Calu3 (cell line): ENCODE data around the gene RBM18. TPM values are rescaled to one million over a fixed set of nuclear protein-coding genes. Genes with fewer than 3 reads are reported as not detected.

Source experiments
- BruUV-seq: library from RNA; stranded (reverse); fragments of 400-500 nt; replicated peaks from 2 replicates; lab custom pipeline; 2021; lab: Mats Ljungman, UMichigan
- CTCF ChIA-PET: fragments of 300-600 bp; sonication (Branson Sonifier 250); formaldehyde crosslinking; loops from one replicate; lab custom pipeline; 2022; ENCODE audit warnings: antibody characterized with exemption; lab: Charles Lee
- DNase-seq: peaks from one replicate; pipeline ENCODE4 v3.0.0; 2022
- H3K27ac Mint-ChIP-seq: one replicate; pipeline ENCODE4 v1.8.0; 2022; ENCODE audit warnings: mixed read lengths; ENCODE audit not compliant: unreplicated experiment
- H3K27me3 Mint-ChIP-seq: one replicate; pipeline ENCODE4 v1.8.0; 2022; ENCODE audit warnings: mixed read lengths; ENCODE audit not compliant: unreplicated experiment
- H3K36me3 Mint-ChIP-seq: one replicate; pipeline ENCODE4 v1.8.0; 2022; ENCODE audit warnings: mild to moderate bottlenecking, moderate library complexity, mixed read lengths; ENCODE audit not compliant: insufficient read depth, unreplicated experiment
- H3K4me1 Mint-ChIP-seq: one replicate; pipeline ENCODE4 v1.8.0; 2022; ENCODE audit warnings: mild to moderate bottlenecking, low read depth, mixed read lengths; ENCODE audit not compliant: unreplicated experiment
- H3K4me3 Mint-ChIP-seq: one replicate; pipeline ENCODE4 v1.8.0; 2022; ENCODE audit warnings: mild to moderate bottlenecking, low read depth, moderate library complexity, mixed read lengths; ENCODE audit not compliant: unreplicated experiment
- H3K9me3 Mint-ChIP-seq: one replicate; pipeline ENCODE4 v1.8.0; 2022; ENCODE audit warnings: low read depth, mixed read lengths; ENCODE audit not compliant: unreplicated experiment
- intact Hi-C: fragments of 100-400 bp; cut with micrococcal nuclease; formaldehyde crosslinking; loops from one replicate; pipeline ENCODE4 v1.10.0; 2022; ENCODE audit not compliant: unreplicated experiment
- total RNA-seq: library from RNA; stranded (reverse); gene quantifications from 2 replicates; pipeline ENCODE4 v1.2.3, GENCODE V29; 2022
- TF ChIP-seq, protein P1 (sequence below): fragments of 200-600 bp; IDR thresholded peaks from one replicate; pipeline ENCODE4 v1.8.0; 2022; ENCODE audit warnings: antibody characterized with exemption; ENCODE audit not compliant: unreplicated experiment

RBM18 gene
- total RNA-seq, 1 experiment from 2014 or later: 13.1 TPM

GRCh38 chr9:122281368-122281767 lies 16.7 kb upstream of the RBM18 start:
- Mint-ChIP-seq H3K27me3 (no peaks in the 10 kb centered on the region), H3K36me3 (peaks cover 13% of the 10 kb centered on the region), H3K27ac (no peak overlapping the region), H3K4me3 (no peak overlapping the region), H3K4me1 (no peaks in the 10 kb centered on the region), H3K9me3 (no peaks in the 10 kb centered on the region)
- no TSS peak for BruUV-seq
- TF ChIP-seq, protein P1, sequence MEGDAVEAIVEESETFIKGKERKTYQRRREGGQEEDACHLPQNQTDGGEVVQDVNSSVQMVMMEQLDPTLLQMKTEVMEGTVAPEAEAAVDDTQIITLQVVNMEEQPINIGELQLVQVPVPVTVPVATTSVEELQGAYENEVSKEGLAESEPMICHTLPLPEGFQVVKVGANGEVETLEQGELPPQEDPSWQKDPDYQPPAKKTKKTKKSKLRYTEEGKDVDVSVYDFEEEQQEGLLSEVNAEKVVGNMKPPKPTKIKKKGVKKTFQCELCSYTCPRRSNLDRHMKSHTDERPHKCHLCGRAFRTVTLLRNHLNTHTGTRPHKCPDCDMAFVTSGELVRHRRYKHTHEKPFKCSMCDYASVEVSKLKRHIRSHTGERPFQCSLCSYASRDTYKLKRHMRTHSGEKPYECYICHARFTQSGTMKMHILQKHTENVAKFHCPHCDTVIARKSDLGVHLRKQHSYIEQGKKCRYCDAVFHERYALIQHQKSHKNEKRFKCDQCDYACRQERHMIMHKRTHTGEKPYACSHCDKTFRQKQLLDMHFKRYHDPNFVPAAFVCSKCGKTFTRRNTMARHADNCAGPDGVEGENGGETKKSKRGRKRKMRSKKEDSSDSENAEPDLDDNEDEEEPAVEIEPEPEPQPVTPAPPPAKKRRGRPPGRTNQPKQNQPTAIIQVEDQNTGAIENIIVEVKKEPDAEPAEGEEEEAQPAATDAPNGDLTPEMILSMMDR: no peak
- CTCF ChIA-PET: no interaction called here
- DNase-seq: no peak
- intact Hi-C loops: no loop called here

DNA sequence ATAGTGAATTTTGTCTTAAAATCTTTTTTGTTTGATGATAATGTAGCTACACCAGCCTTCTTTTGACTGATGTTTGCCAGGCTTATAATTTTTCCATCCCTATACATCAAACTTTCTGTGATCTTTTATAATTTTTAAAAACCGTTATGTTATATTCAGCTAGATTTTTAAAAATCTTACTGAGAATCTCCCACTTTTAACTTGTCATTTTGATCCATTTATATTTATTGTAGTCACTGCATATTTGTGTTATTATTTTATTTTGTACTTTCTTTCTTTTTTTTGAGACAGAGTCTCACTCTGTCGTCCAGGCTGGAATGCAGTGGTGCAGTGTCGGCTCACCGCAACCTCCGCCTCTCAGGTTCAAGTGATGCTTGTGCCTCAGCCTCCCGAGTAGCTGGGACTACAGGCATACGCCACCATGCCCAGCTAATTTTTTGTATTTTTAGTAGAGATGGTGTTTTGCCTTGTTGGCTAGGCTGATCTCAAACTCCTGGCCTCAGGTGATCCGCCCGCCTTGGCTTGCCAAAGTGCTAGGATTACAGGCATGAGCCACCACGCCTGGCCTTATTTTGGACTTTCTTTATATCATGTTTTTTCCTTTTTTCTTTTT lies 12.8 kb upstream of the RBM18 start:
- TF ChIP-seq, protein P1: no peak
- H3K9me3 Mint-ChIP-seq: peaks cover 5% of the 10 kb centered on the region
- DNase-seq: no peak
- no peak overlapping the region for H3K4me3 Mint-ChIP-seq
- H3K36me3 Mint-ChIP-seq: peaks cover 23% of the 10 kb centered on the region
- intact Hi-C loops: no loop called here
- H3K4me1 Mint-ChIP-seq: no peaks in the 10 kb centered on the region
- CTCF ChIA-PET: no interaction called here
- no TSS peak for BruUV-seq
- no peak overlapping the region for H3K27ac Mint-ChIP-seq
- no peaks in the 10 kb centered on the region for H3K27me3 Mint-ChIP-seq

GRCh38 chr9:122276096-122276495 lies 11.5 kb upstream of the RBM18 start:
- DNase-seq: no peak
- no TSS peak for BruUV-seq
- no peaks in the 10 kb centered on the region for H3K4me1 Mint-ChIP-seq
- peaks cover 24% of the 10 kb centered on the region for H3K36me3 Mint-ChIP-seq
- TF ChIP-seq, protein P1: no peak
- H3K27me3 Mint-ChIP-seq: no peaks in the 10 kb centered on the region
- no peak overlapping the region for H3K4me3 Mint-ChIP-seq
- no peak overlapping the region for H3K27ac Mint-ChIP-seq
- peaks cover 5% of the 10 kb centered on the region for H3K9me3 Mint-ChIP-seq
- CTCF ChIA-PET: no interaction called here
- intact Hi-C loops: no loop called here

DNA sequence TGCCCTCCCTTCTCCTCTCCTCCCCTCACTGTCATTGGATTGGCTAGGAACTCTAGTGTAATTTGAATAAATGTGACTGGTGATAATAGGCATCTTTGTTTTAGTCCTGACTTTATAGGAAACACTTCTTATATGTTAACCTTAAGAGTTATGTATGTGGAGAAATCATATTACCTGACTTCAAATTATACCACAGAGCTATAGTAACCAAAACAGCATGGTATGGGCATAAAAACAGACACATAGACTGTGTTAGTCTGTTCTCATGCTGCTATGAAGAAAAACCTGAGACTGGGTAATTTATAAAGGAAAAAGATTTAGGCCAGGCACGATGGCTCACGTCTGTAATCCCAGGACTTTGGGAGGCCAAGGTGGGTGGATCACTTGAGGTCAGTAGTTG lies 9.4 kb upstream of the RBM18 start:
- H3K27ac Mint-ChIP-seq: no peak overlapping the region
- CTCF ChIA-PET: no interaction called here
- intact Hi-C loops: no loop called here
- DNase-seq: no peak
- no TSS peak for BruUV-seq
- H3K4me3 Mint-ChIP-seq: no peak overlapping the region
- H3K9me3 Mint-ChIP-seq: peaks cover 5% of the 10 kb centered on the region
- peaks cover 20% of the 10 kb centered on the region for H3K36me3 Mint-ChIP-seq
- TF ChIP-seq, protein P1: no peak
- no peaks in the 10 kb centered on the region for H3K4me1 Mint-ChIP-seq
- no peaks in the 10 kb centered on the region for H3K27me3 Mint-ChIP-seq
